OCI-M1 (cell line): Measurements from ENCODE around the gene MRM3.
"Not testable (repeated sequence)": the region's sequence is repeated elsewhere in the genome, so short reads cannot be mapped to it uniquely, and the experiment has no call there.

Experiments used
- DNase-seq: peaks from one replicate; lab custom pipeline; 2025; lab: John Stamatoyannopoulos, UW

Gene MRM3

DNA sequence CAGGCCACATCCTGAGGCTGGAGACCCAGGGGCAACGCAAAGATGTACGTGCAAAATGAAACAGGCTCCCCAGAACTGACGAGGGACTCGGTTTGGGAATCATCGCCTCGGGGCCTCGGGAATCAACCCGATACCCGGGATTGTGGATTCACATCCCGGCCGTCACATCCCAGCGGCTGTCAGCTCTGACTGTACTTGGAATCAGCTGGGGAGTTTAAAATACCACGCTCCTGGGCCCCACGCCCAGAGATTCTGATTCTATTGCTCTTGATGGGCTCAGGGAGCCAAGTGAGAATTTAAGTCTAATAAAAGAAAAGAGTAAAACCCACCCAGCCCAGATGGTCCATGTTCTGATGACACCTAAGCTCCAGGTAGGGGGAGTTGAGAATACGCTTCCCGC is 42.2 kb downstream of the MRM3 start:
- no peak for DNase-seq

DNA sequence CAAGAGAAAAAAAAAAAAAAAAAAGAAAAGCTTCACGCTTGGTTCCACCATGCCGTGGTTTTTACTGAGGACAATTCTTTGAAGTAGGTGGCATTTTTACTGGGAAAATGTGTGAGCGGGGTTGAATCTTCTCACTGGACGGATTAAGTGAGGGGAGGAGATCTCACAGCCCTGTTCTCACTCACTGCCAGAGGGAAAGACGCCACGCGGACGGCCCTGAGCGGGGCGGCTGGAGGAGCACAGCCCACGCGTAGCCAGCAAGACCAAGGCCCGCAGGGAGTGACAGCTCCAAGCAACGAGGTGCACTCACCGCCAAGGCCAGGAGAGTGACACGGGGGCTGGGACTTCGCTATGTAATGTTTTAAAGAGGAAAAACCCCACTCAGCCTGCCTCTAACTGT is 43.1 kb downstream of the MRM3 start:
- DNase-seq = no peak

DNA sequence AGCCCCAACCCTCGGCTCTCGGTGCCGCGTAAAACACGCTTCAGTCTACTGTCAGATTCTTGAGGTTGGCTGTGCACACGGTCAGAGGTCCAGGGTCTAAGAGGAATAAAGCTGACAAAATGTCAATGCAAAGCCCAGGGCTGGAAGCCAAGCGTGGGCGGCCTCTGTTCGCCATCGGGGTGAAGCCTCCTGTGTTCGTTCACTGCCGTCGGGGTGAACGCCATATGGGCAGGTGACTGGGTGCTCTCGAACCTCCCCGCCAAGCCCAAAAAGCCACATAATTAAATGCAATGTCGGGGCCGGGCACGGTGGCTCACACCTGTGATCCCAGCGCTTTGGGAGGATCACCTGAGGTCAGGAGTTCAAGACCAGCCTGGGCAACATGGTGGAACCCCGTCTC is 44.6 kb downstream of the MRM3 start:
- DNase-seq = no peak

DNA sequence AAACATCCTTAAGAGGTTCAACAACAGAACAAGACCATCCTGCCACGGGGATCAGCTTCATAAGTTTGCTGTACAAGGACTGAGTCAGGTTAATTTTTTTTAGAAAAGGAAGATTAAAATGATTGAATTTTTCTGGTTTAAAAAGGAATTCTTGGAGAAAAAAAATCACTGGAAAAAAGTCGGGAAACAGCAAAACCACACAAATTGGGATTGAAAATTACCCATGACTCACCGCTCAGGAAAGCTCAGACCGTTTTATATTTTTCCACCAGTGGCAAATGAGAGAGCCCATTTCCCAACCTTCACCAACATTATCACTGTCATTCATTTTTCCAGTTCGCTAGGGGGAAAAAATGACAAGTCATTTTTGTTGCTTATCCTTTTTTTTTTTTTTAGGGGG is 46.6 kb downstream of the MRM3 start:
- no peak for DNase-seq

GRCh38 chr17:829614-830013 is 47.5 kb downstream of the MRM3 start:
- DNase-seq = not testable (repeated sequence)

GRCh38 chr17:830381-830780 is 48.2 kb downstream of the MRM3 start:
- no peak for DNase-seq

- no peak for DNase-seq
Observed at GRCh38 chr17:830950-831349, 48.8 kb downstream of the MRM3 start.

- no peak for DNase-seq
Observed at GRCh38 chr17:834136-834535, 52.0 kb downstream of the MRM3 start.

DNA sequence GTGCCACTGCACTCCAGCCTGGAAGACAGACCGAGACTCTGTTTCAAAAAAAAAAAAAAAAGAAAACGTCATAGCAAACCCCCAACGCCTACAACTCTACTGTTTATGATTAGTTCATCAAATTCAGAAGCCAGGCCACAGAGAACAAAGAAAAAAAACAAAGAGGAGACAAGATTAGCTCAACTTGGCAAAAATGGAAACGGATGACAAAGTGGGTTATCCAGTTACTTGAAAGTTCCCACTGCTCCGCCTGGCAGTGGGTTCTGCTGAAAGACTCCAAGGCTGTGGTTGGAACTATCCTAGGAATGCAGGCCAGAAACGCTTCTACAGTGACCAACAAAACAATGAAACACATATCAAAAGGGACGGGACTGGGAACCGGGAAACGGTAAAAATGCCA is 53.1 kb downstream of the MRM3 start:
- no peak for DNase-seq

GRCh38 chr17:835721-836120 is 53.6 kb downstream of the MRM3 start:
- not testable (repeated sequence) for DNase-seq

- no peak for DNase-seq
Observed at GRCh38 chr17:836151-836550, 54.0 kb downstream of the MRM3 start.

GRCh38 chr17:838486-838885 is 56.3 kb downstream of the MRM3 start:
- no peak for DNase-seq

GRCh38 chr17:841313-841712 is 59.2 kb downstream of the MRM3 start:
- DNase-seq = no peak
